SU-DHL-6 (cell line): ENCODE results near the gene ANKRD23.

Experiments used
- H2AFZ ChIP-seq: fragments of 200-600 bp; sonication (generic); 2 replicates; pipeline ENCODE4 v1.6.1; 2014; ENCODE audit warnings: low read depth, mild to moderate bottlenecking, moderate library complexity, mixed read lengths, antibody characterized with exemption, low read length; ENCODE audit not compliant: severe bottlenecking
- H3F3A ChIP-seq: fragments of 200-600 bp; shearing (Covaris generic); 2 replicates; pipeline ENCODE4 v1.6.0; 2016; ENCODE audit warnings: antibody characterized with exemption, mild to moderate bottlenecking; ENCODE audit not compliant: insufficient read depth
- H3K27ac ChIP-seq: fragments of 200-600 bp; sonication (generic); 2 replicates; pipeline ENCODE4 v1.5.1; 2016; ENCODE audit warnings: low read depth, mild to moderate bottlenecking, low read length, moderate library complexity, mixed read lengths
- H3K27me3 ChIP-seq: fragments of 200-600 bp; sonication (generic), shearing (Covaris generic); 2 replicates; pipeline ENCODE4 v1.6.0; 2014; ENCODE audit warnings: mild to moderate bottlenecking, low read length
- H3K36me3 ChIP-seq: fragments of 200-600 bp; sonication (generic); 2 replicates; pipeline ENCODE4 v1.6.1; 2014; ENCODE audit warnings: mild to moderate bottlenecking, low read length, mixed read lengths
- H3K4me2 ChIP-seq: fragments of 300-600, 200-600 bp; shearing (Covaris generic), sonication (generic); 2 replicates; pipeline ENCODE4 v1.6.0; 2014; ENCODE audit warnings: low read length, low read depth, mild to moderate bottlenecking; ENCODE audit not compliant: poor library complexity, severe bottlenecking
- H3K4me3 ChIP-seq: fragments of 200-600 bp; sonication (generic); 2 replicates; pipeline ENCODE4 v1.5.1; 2014; ENCODE audit warnings: antibody characterized with exemption, low read length, mild to moderate bottlenecking, mixed read lengths; ENCODE audit not compliant: insufficient read depth, poor library complexity, severe bottlenecking
- H3K79me2 ChIP-seq: fragments of 200-600 bp; sonication (generic); 2 replicates; pipeline ENCODE4 v1.6.1; 2014; ENCODE audit warnings: mild to moderate bottlenecking, low read length, moderate library complexity; ENCODE audit not compliant: insufficient read depth
- H3K9ac ChIP-seq: fragments of 200-600 bp; sonication (generic); 2 replicates; pipeline ENCODE4 v1.7.0; 2014; ENCODE audit warnings: mild to moderate bottlenecking, low read length
- H3K9me2 ChIP-seq: fragments of 200-600 bp; sonication (generic); replicated peaks from 2 replicates; pipeline ENCODE4 v1.6.1; 2014; ENCODE audit warnings: low read length; ENCODE audit not compliant: insufficient read depth
- H3K9me3 ChIP-seq: fragments of 200-600 bp; sonication (generic); 2 replicates; pipeline ENCODE4 v1.6.1; 2014; ENCODE audit warnings: low read length, mixed read lengths; ENCODE audit not compliant: insufficient read depth
- H4K20me1 ChIP-seq: fragments of 200-600 bp; sonication (generic); 2 replicates; pipeline ENCODE4 v1.6.1; 2014; ENCODE audit warnings: low read depth, mild to moderate bottlenecking, antibody characterized with exemption, low read length, moderate library complexity, mixed read lengths
- EZH2phosphoT487 ChIP-seq: fragments of 200-600 bp; sonication (generic), shearing (Covaris generic); conservative IDR thresholded peaks from 2 replicates; pipeline ENCODE4 v1.6.1; 2018; ENCODE audit warnings: mild to moderate bottlenecking, antibody characterized with exemption, low read length, moderate library complexity, mixed read lengths
- TF ChIP-seq, protein P1 (sequence below): fragments of 200-600 bp; sonication (generic); IDR thresholded peaks from one replicate; pipeline ENCODE4 v1.5.1; 2017; ENCODE audit warnings: antibody characterized with exemption, mild to moderate bottlenecking, low read length, moderate library complexity; ENCODE audit not compliant: insufficient read depth, poor library complexity, severe bottlenecking

The ANKRD23 gene

DNA sequence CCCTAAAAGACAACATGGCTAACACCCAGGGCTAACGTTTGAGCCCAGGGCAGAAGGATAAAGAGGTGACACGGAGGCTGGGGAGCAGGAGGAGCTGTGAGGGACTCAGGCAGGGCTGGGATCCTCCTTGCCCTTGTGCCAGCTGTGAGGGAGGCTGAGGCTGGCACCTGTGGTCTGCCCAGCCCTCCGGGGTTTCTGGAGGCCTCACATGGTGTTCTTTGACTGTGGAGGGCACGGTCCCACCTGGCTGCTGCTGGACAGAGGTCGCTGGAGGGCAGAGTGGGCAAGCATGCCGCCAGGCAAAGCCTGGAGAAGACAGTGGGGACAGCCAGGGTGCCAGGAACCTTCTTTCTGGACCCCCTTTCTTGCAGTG lies 54.6 kb downstream of the ANKRD23 start:
- H3K36me3 ChIP-seq = no peaks in the 10 kb centered on the region
- no peaks in the 10 kb centered on the region for H4K20me1 ChIP-seq
- H2AFZ ChIP-seq = no peak overlapping the region
- no peaks in the 10 kb centered on the region for H3K9me2 ChIP-seq
- no peak overlapping the region for H3K9ac ChIP-seq
- no peaks in the 10 kb centered on the region for H3K79me2 ChIP-seq
- no peak overlapping the region for H3K4me2 ChIP-seq
- no peaks in the 10 kb centered on the region for H3F3A ChIP-seq
- H3K9me3 ChIP-seq = no peaks in the 10 kb centered on the region
- TF ChIP-seq, protein P1, sequence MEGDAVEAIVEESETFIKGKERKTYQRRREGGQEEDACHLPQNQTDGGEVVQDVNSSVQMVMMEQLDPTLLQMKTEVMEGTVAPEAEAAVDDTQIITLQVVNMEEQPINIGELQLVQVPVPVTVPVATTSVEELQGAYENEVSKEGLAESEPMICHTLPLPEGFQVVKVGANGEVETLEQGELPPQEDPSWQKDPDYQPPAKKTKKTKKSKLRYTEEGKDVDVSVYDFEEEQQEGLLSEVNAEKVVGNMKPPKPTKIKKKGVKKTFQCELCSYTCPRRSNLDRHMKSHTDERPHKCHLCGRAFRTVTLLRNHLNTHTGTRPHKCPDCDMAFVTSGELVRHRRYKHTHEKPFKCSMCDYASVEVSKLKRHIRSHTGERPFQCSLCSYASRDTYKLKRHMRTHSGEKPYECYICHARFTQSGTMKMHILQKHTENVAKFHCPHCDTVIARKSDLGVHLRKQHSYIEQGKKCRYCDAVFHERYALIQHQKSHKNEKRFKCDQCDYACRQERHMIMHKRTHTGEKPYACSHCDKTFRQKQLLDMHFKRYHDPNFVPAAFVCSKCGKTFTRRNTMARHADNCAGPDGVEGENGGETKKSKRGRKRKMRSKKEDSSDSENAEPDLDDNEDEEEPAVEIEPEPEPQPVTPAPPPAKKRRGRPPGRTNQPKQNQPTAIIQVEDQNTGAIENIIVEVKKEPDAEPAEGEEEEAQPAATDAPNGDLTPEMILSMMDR = no peak
- no peak overlapping the region for H3K4me3 ChIP-seq
- H3K27ac ChIP-seq = no peak overlapping the region
- no peaks in the 10 kb centered on the region for H3K27me3 ChIP-seq

DNA sequence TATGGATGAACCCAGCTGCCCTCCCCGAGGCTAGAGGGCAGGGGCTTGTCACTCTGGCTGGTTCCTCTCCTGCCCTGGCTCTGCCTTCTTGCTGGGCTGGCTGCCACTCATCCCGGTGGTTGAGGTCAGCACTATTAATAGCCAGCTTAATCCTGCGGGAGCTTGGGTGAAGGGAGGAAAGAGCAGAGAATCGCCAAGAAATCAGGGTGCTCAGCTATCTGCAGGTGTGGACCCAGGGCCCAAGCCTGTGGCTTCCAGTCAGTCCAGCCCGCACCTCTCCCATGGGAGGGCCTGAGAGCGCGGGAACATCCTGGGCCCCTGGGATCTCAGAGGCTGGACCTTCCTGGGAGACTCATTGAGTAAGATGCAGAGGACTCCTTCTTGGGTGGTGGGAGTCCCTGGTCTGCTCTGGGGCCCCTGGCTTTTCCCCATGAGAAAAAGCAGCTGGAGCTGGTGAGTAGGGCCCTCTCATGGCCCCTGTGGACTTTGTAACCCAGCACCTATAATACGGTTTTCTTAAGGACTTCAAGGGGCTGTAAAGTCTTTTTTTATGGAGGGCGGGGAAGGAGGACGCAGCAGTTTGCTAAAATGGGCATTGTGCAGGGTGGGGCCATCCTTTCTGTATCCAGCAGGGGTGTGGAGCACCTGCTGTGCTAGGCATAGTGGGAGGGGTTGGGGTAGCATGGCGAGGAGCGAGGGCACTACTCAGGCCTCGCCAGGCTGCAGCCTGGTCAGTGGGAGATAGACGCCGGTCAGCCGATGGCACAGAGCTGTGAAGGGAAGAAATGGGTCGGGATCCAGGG lies 55.2 kb downstream of the ANKRD23 start:
- Histone ChIP-seq H3K79me2 (no peaks in the 10 kb centered on the region), H4K20me1 (no peaks in the 10 kb centered on the region), H3K9me2 (no peaks in the 10 kb centered on the region), H3K4me2 (no peak overlapping the region), H3F3A (no peaks in the 10 kb centered on the region), H3K4me3 (no peak overlapping the region), H2AFZ (no peak overlapping the region), H3K9me3 (no peaks in the 10 kb centered on the region), H3K9ac (no peak overlapping the region), H3K27me3 (no peaks in the 10 kb centered on the region), H3K27ac (no peak overlapping the region), H3K36me3 (no peaks in the 10 kb centered on the region)
- TF ChIP-seq, protein P1 = no peak
- no peak for TF ChIP-seq EZH2phosphoT487
